Spleen (tissue), 7 donors: ENCODE results near the gene DBX2.

Experiments used
- POLR2A ChIP-seq, 3 donors: fragments of 450-650 bp; IDR thresholded peaks; one replicate each; pipeline ENCODE4 v1.5.1; 2017; ENCODE audit warnings: antibody characterized with exemption in 3 of 3, mild to moderate bottlenecking in 1 of 3
- POLR2AphosphoS5 ChIP-seq, 3 donors: sonication (generic); formaldehyde crosslinking; IDR thresholded peaks; one replicate each; pipeline ENCODE4 v1.5.1; 2017; ENCODE audit warnings: antibody characterized with exemption in 3 of 3
- TF ChIP-seq, protein P1 (sequence below), 11 experiments: fragments of 200-600 bp in 7 of 11; fragments of 450-650 bp in 4 of 11; sonication (generic) in 4 of 11; IDR thresholded peaks in 8 of 11; conservative IDR thresholded peaks in 3 of 11; 1 replicate in 7 of 11; 2 replicates in 4 of 11; pipeline versions ENCODE4 v1.4.0 to v1.8.0; 2016 to 2021; ENCODE audit warnings: antibody characterized with exemption in 11 of 11, inconsistent platforms in 4 of 11, mild to moderate bottlenecking in 1 of 11
- donor health status: DM: no; HTN: no; CAD: no; lungs with moderate emphysema.
- donor health status: DM: no; HTN: no; CAD: no.
- donor health status: DM: no; HTN: no; CAD: no.

DNA sequence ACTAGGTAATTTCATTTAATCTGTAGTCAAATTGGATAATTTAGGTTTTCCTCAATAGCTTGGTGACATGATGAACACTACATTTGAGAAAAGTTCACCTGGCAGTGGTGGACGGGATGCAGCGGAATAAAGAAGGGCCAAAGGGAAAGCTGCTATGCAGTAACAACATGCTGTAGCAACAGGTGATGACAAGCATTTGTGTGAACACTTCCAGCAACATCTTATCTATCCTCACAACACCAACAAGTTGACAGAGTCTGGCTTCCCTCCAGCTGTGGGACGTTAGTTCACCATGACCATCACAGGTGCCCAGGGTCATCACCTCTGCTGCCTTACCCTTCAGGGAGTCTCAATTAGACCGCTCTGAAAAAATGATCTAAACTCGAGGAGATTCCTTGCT lies 8.3 kb downstream of the DBX2 start:
- TF ChIP-seq, protein P1, sequence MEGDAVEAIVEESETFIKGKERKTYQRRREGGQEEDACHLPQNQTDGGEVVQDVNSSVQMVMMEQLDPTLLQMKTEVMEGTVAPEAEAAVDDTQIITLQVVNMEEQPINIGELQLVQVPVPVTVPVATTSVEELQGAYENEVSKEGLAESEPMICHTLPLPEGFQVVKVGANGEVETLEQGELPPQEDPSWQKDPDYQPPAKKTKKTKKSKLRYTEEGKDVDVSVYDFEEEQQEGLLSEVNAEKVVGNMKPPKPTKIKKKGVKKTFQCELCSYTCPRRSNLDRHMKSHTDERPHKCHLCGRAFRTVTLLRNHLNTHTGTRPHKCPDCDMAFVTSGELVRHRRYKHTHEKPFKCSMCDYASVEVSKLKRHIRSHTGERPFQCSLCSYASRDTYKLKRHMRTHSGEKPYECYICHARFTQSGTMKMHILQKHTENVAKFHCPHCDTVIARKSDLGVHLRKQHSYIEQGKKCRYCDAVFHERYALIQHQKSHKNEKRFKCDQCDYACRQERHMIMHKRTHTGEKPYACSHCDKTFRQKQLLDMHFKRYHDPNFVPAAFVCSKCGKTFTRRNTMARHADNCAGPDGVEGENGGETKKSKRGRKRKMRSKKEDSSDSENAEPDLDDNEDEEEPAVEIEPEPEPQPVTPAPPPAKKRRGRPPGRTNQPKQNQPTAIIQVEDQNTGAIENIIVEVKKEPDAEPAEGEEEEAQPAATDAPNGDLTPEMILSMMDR (IDR thresholded peaks at IDR 0.05 in 8 of 11, conservative IDR thresholded peaks at IDR 0.05 in 3 of 11), result no peak
- TF ChIP-seq POLR2A (IDR thresholded peaks at IDR 0.05) (no peak), POLR2AphosphoS5 (IDR thresholded peaks at IDR 0.05) (no peak)
